A673 (cell line): ENCODE data around the gene RAP1GAP2.

Experiments used
- EZH2 ChIP-seq: fragments of 200-600 bp; sonication (generic); IDR thresholded peaks from 2 replicates; pipeline ENCODE4 v1.6.1; 2017; ENCODE audit warnings: borderline replicate concordance, low read depth, mild to moderate bottlenecking, mixed read lengths, antibody characterized with exemption, low read length; ENCODE audit not compliant: poor library complexity, severe bottlenecking
- TF ChIP-seq, protein P1 (sequence below): fragments of 300-800, 200-600 bp; sonication (generic); conservative IDR thresholded peaks from 2 replicates; pipeline ENCODE4 v1.5.1; 2017; ENCODE audit warnings: low read depth, mild to moderate bottlenecking, antibody characterized with exemption, low read length, moderate library complexity, mixed read lengths

DNA sequence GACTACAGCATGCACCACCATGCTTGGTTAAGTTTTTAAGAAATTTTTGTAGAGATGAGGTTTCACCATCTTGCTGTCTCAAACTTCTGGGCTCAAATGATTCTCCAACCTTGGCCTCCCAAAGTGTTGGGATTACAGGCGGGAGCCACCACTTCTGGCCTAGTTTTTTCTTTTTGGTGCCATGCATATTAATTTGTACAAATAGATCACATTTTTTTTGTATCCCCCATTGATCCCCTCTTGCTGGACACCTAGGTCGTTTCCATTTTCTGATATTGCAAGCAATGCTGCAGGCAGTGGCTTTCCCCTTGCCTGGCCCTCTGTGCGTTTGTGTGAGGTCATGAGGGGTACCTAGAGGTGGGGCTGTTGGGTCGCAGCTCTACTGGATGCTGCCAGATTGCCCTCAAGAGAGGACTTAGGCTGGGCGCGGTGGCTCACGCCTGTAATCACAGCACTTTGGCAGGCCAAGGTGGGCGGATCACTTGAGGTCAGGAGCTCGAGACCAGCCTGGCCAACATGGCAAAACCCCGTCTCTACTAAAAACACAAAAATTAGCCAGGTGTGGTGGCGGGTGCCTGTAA, 23.8 kb downstream of the RAP1GAP2 start:
- TF ChIP-seq, protein P1, sequence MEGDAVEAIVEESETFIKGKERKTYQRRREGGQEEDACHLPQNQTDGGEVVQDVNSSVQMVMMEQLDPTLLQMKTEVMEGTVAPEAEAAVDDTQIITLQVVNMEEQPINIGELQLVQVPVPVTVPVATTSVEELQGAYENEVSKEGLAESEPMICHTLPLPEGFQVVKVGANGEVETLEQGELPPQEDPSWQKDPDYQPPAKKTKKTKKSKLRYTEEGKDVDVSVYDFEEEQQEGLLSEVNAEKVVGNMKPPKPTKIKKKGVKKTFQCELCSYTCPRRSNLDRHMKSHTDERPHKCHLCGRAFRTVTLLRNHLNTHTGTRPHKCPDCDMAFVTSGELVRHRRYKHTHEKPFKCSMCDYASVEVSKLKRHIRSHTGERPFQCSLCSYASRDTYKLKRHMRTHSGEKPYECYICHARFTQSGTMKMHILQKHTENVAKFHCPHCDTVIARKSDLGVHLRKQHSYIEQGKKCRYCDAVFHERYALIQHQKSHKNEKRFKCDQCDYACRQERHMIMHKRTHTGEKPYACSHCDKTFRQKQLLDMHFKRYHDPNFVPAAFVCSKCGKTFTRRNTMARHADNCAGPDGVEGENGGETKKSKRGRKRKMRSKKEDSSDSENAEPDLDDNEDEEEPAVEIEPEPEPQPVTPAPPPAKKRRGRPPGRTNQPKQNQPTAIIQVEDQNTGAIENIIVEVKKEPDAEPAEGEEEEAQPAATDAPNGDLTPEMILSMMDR: no peak
- no peak for TF ChIP-seq EZH2
